ENCODE measurements around the gene UQCC2. TPM values are rescaled to one million over a fixed set of nuclear protein-coding genes. Genes with fewer than 3 reads are reported as not detected.

UQCC2 gene
- total RNA-seq, 4 donors from 2014 or later = 4.6 to 19.6 (median 6.9) TPM

DNA sequence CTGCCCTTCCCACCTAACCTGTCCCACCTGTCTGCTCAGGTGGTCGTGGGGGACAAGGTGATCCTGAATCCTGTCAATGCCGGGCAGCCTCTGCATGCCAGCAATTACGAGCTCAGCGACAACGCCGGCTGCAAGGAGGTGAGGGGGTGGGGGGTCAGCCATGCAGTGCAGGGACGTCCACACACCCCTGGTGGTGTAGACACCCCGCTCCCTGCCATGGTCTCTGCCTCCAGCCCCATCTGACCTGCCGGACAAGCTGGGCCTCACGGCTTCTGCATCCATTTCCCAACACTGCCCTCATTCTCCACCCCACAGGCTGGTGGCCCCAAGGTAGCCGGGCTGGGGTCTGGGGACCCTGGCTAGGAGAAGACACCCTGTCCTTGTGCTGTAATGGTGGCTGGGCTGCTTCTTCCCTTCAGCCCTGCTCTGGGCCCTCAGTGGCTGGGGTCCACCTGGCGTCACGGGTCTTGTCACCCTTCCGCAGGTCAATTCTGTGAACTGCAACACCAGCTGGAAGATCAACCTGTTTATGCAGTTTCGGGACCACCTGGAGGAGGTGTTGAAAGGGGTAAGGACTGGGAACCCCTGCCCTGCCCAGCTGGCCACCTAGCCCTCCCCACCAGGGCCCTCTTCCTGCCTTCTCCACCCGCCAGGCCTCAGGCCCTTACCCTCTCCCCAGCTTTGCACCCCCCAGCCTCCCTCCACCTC lies 52.4 kb downstream of the UQCC2 start:
- no peaks in the 10 kb centered on the region for H3K27me3 ChIP-seq
- TF ChIP-seq, protein P1, sequence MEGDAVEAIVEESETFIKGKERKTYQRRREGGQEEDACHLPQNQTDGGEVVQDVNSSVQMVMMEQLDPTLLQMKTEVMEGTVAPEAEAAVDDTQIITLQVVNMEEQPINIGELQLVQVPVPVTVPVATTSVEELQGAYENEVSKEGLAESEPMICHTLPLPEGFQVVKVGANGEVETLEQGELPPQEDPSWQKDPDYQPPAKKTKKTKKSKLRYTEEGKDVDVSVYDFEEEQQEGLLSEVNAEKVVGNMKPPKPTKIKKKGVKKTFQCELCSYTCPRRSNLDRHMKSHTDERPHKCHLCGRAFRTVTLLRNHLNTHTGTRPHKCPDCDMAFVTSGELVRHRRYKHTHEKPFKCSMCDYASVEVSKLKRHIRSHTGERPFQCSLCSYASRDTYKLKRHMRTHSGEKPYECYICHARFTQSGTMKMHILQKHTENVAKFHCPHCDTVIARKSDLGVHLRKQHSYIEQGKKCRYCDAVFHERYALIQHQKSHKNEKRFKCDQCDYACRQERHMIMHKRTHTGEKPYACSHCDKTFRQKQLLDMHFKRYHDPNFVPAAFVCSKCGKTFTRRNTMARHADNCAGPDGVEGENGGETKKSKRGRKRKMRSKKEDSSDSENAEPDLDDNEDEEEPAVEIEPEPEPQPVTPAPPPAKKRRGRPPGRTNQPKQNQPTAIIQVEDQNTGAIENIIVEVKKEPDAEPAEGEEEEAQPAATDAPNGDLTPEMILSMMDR (IDR thresholded peaks at IDR 0.05) = no peak
- no peak for TF ChIP-seq POLR2A (IDR thresholded peaks at IDR 0.05)
- no peak overlapping the region for H3K4me3 ChIP-seq
- no peaks in the 10 kb centered on the region for H3K4me1 ChIP-seq
- H3K36me3 ChIP-seq = peaks cover 0 to 73% (median 0%) of the 10 kb centered on the region in 3 donors
- DNase-seq = no peak
- H3K27ac ChIP-seq = no peak overlapping the region
- no peaks in the 10 kb centered on the region for H3K9me3 ChIP-seq

DNA sequence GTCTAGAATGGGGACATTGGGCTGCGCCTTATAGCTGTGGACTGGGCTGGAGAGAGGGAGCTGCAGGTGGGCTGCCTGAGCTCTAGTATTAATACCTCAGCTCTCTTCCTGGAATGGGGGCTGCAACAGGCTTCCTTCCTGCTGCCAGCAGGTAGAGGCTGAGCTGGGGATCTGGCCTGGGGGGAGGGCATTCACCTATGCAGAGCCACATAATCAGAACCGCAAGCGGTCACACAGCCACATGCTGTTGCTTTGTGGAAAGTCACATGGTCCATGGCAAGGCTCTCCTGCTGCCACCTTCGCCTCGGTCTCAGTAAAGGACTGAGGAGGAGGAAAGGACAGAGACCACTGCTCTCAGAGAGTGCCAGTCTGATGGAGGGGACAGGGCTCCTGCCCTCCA lies 54.7 kb downstream of the UQCC2 start:
- Histone ChIP-seq H3K4me1 (no peaks in the 10 kb centered on the region), H3K36me3 (peaks cover 0 to 59% (median 0%) of the 10 kb centered on the region in 3 donors), H3K4me3 (no peak overlapping the region), H3K27me3 (no peaks in the 10 kb centered on the region), H3K27ac (no peak overlapping the region), H3K9me3 (no peaks in the 10 kb centered on the region)
- DNase-seq = no peak
- TF ChIP-seq, protein P1 (IDR thresholded peaks at IDR 0.05) = no peak
- no peak for TF ChIP-seq POLR2A (IDR thresholded peaks at IDR 0.05)

DNA sequence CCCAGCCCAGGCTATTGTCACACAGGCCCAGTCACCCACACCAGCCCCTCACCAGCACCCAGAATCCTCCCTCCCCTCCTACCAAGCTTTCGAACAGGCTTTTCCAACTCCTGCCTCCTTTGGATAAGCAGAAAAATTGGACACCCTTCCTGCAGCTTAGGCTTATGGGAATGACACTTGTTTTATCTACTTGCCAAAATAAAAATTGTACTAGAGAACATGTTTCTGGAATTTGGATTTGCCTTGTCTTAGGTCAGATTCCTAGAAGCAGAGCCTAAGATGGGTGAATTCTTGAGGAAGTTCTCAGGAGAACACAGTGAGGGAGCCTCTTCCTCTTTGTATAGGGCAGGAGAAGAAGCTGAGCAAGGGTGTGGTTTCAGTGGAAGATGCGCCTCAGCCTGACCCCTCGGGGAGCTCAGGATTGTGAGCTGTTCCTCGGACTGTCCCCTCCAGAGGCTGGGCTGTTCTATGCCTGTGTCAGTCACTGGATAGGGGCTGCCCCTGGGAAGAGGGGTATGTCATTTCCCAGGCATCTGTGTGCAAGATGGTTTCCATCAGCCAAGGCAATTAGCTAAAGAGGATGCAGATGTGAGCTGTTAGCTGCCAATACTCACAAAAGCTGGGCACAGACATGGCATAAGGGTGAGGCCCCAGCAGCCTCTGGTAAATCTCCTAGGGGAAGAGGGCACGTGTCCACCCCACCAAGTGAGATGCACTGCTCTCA lies 56.5 kb downstream of the UQCC2 start:
- TF ChIP-seq POLR2A (IDR thresholded peaks at IDR 0.05) = no peak
- TF ChIP-seq, protein P1 (IDR thresholded peaks at IDR 0.05) = no peak
- Histone ChIP-seq H3K27me3 (no peaks in the 10 kb centered on the region), H3K9me3 (no peaks in the 10 kb centered on the region), H3K27ac (no peak overlapping the region), H3K4me3 (no peak overlapping the region), H3K36me3 (peaks cover 0 to 50% (median 0%) of the 10 kb centered on the region in 3 donors), H3K4me1 (no peaks in the 10 kb centered on the region)
- DNase-seq = no peak

DNA sequence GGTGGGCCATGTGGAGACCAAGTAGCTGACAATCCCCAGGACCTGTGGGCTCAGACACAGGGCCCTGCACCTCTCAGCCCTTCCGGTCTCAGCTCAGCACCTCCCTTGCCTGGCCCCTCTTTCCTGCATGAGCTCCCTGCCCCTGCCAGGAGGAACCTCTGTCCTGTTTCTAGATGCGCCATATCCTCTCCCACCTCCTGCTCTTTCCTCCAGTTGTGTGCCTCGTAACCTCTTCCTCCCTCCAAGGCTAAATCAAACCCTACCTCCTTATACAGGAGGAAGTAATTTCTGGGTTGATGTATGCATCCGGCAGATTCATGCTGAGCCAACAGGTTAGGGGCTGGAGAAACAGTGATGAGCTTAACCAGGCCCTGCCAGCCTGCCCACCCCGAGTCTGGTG lies 59.5 kb downstream of the UQCC2 start:
- Histone ChIP-seq H3K27me3 (no peaks in the 10 kb centered on the region), H3K4me1 (no peaks in the 10 kb centered on the region), H3K9me3 (no peaks in the 10 kb centered on the region), H3K4me3 (no peak overlapping the region), H3K36me3 (peaks cover 0 to 39% (median 0%) of the 10 kb centered on the region in 3 donors), H3K27ac (no peak overlapping the region)
- TF ChIP-seq, protein P1 (IDR thresholded peaks at IDR 0.05) = no peak
- TF ChIP-seq POLR2A (IDR thresholded peaks at IDR 0.05) = no peak
- DNase-seq = no peak

DNA sequence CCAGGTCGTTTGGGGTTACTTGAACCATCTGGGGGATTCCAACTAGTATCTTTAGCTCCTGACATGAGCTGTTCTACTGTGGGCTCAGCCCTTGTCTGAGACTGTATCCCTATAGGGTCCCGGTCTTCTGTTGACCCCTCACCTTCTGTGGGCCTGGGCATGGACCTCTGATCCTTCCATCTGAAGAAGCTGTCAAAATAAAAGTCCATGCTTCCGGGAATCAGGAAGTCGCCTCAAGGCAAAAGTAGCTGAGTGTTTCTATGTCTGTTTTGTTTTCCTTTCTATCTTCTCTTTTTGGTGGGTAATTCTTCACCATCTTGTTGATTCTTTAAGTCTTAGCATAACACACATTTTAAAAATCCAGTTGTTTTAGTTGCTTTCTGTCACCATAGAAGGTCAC lies 60.1 kb downstream of the UQCC2 start:
- H3K4me3 ChIP-seq = no peak overlapping the region
- no peak for TF ChIP-seq POLR2A (IDR thresholded peaks at IDR 0.05)
- TF ChIP-seq, protein P1 (IDR thresholded peaks at IDR 0.05) = no peak
- H3K9me3 ChIP-seq = no peaks in the 10 kb centered on the region
- H3K36me3 ChIP-seq = peaks cover 0 to 38% (median 0%) of the 10 kb centered on the region in 3 donors
- no peak overlapping the region for H3K27ac ChIP-seq
- no peaks in the 10 kb centered on the region for H3K4me1 ChIP-seq
- H3K27me3 ChIP-seq = no peaks in the 10 kb centered on the region
- DNase-seq = no peak

Small RNA genes lying within 50 kb of the gene (small RNA-seq; reads per million reads assigned to genes)
- 0 reads per million in 2 donors for gene MIR3934

Other genes with a start within 250 kb of the UQCC2 start
- gene BAK1, start 131.4 kb downstream of the UQCC2 start, total RNA-seq = 10 to 100 TPM; 28.9 to 71.7 (median 66.3) TPM
- 100 to 1,000 TPM; 139 to 250 (median 182) TPM for gene ITPR3, start 90.4 kb downstream of the UQCC2 start, total RNA-seq
- 1 to 10 TPM in 3 of 4 donors, under 1 TPM in 1; 0.88 to 5.8 (median 1.6) TPM for gene IP6K3, start 35.2 kb upstream of the UQCC2 start, total RNA-seq
- 10 to 100 TPM; 53.8 to 85.3 (median 75.8) TPM for gene LEMD2, start 77.4 kb upstream of the UQCC2 start, total RNA-seq
- not detected for gene MLN, start 92.3 kb upstream of the UQCC2 start, total RNA-seq